HG03025 (cell line): ENCODE results near the gene CHD1L.
A peak's percentile ranks its signal among the peaks of the same experiment; 100 is the strongest.
"Not testable (repeated sequence)": the region's sequence is repeated elsewhere in the genome, so short reads cannot be mapped to it uniquely, and the experiment has no call there.

Experiments
- ATAC-seq: cut with Tn5 transposase; IDR thresholded peaks from one replicate; pipeline ENCODE4 v1.9.1; 2021; ENCODE audit warnings: mild to moderate bottlenecking, moderate library complexity; ENCODE audit not compliant: unreplicated experiment, low FRiP score

CHD1L gene

GRCh38 chr1:147225193-147225730 lies 17.2 kb upstream of the CHD1L start, which contains the start of gene FMO5:
Gene FMO5 (minus strand): TSS chr1:147225339. CDS start chr1:147225029, 310 bp downstream.
- ATAC-seq, result peak; percentile 62

GRCh38 chr1:147231032-147231431 lies 11.5 kb upstream of the CHD1L start:
- not testable (repeated sequence) for ATAC-seq

- not testable (repeated sequence) for ATAC-seq
Observed at GRCh38 chr1:147233903-147234302, 8.6 kb upstream of the CHD1L start.

GRCh38 chr1:147235822-147236221 lies 6.7 kb upstream of the CHD1L start:
- no peak for ATAC-seq

GRCh38 chr1:147236448-147236847 lies 6.0 kb upstream of the CHD1L start:
- no peak for ATAC-seq

- no peak for ATAC-seq
Observed at GRCh38 chr1:147236959-147237791, 5.3 kb upstream of the CHD1L start.

GRCh38 chr1:147238053-147238902 lies 4.2 kb upstream of the CHD1L start:
- ATAC-seq, result no peak

GRCh38 chr1:147238925-147239820 lies 3.3 kb upstream of the CHD1L start:
- ATAC-seq, result no peak

- ATAC-seq, result not testable (repeated sequence)
Observed at GRCh38 chr1:147240131-147240721, 2.3 kb upstream of the CHD1L start.

- ATAC-seq, result no peak
Observed at GRCh38 chr1:147241934-147242448, 493 bp upstream of the CHD1L start.

- peak; percentile 13 for ATAC-seq
Observed at GRCh38 chr1:147243228-147243685, 773 bp downstream of the CHD1L start.

- ATAC-seq, result no peak
Observed at GRCh38 chr1:147243841-147244240, 1.4 kb downstream of the CHD1L start.

- no peak for ATAC-seq
Observed at GRCh38 chr1:147245129-147245528, 2.6 kb downstream of the CHD1L start.

GRCh38 chr1:147245586-147246021 lies 3.1 kb downstream of the CHD1L start:
- no peak for ATAC-seq

GRCh38 chr1:147246044-147246690 lies 3.7 kb downstream of the CHD1L start:
- no peak for ATAC-seq

- no peak for ATAC-seq
Observed at GRCh38 chr1:147246910-147247655, 4.6 kb downstream of the CHD1L start.

GRCh38 chr1:147247656-147248238 lies 5.3 kb downstream of the CHD1L start:
- ATAC-seq, result no peak

- ATAC-seq, result no peak
Observed at GRCh38 chr1:147252540-147252939, 10.1 kb downstream of the CHD1L start.
